ENCODE results near the gene ATXN7. TPM values are rescaled to one million over a fixed set of nuclear protein-coding genes. Genes with fewer than 3 reads are reported as not detected.

ATXN7 gene
- polyA plus RNA-seq, 1 donor from 2014 or later: 6.7 TPM

DNA sequence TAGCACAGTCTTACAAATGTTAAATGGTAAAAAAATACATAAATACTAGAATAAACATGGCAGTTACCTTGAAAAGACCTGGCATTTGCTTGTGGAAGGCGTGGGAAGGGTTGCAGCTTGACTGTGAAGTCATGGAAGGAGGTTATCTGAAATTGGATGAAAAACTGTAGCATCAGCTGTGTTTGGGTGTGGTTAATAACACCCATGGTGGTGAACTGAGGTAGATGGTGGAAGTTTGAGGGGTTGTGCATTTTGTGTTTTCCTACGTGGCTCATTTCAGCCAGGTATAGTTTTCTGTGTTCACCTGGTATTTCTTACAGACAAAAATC lies 113.2 kb downstream of the ATXN7 start:
- Histone ChIP-seq H3K79me2 (replicated peaks; ENCODE audit: insufficient read depth, low read length) (no peaks in the 10 kb centered on the region), H3F3A (ENCODE audit: insufficient read depth, low read length, poor library complexity, severe bottlenecking) (no peaks in the 10 kb centered on the region), H4K20me1 (ENCODE audit: insufficient read depth) (no peaks in the 10 kb centered on the region), H3K36me3 (ENCODE audit: insufficient read depth, low read length) (no peaks in the 10 kb centered on the region), H3K4me3 (ENCODE audit: low read length) (no peak overlapping the region), H3K9me3 (ENCODE audit: low read length) (no peaks in the 10 kb centered on the region), H3K27ac (ENCODE audit: low read length) (no peak overlapping the region), H3K27me3 (ENCODE audit: insufficient read depth, low read depth, low read length) (no peaks in the 10 kb centered on the region), H3K9ac (ENCODE audit: low read length) (no peak overlapping the region), H2AFZ (ENCODE audit: low read depth, low read length) (no peak overlapping the region), H3K9me2 (ENCODE audit: insufficient read depth, low read length) (no peaks in the 10 kb centered on the region), H3K4me2 (ENCODE audit: low read length) (no peak overlapping the region)
- TF ChIP-seq SMC3 (conservative IDR thresholded peaks at IDR 0.05; ENCODE audit: poor library complexity): no peak
- no peak for TF ChIP-seq TAF1 (IDR thresholded peaks at IDR 0.05; ENCODE audit: low read depth)
- no peak for TF ChIP-seq EP300 (conservative IDR thresholded peaks at IDR 0.05; ENCODE audit: poor library complexity, severe bottlenecking)

DNA sequence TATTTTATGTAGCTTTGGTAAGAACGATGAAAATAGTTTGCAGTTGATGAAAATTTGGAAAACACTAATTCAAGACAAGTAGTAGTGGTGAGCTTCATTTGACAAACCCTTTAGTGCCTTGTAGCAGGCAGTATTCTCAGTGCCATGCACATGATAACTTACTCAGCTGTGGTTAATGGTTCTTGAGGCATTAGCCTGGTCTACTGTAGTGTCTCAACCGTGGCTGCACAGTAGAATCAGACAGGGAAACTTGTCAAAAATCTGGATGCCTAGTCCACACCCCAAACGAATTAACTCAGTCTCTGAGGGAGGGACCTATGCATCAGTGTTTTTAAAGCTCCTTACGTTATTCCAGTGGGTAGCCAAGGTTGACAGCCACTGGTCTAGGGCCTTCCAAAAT lies 114.2 kb downstream of the ATXN7 start:
- TF ChIP-seq EP300 (conservative IDR thresholded peaks at IDR 0.05; ENCODE audit: poor library complexity, severe bottlenecking) (no peak), RAD21 (conservative IDR thresholded peaks at IDR 0.05) (no peak), SMC3 (conservative IDR thresholded peaks at IDR 0.05; ENCODE audit: poor library complexity) (no peak), MXI1 (conservative IDR thresholded peaks at IDR 0.05; ENCODE audit: poor library complexity, severe bottlenecking) (no peak)
- TF ChIP-seq, protein P1, sequence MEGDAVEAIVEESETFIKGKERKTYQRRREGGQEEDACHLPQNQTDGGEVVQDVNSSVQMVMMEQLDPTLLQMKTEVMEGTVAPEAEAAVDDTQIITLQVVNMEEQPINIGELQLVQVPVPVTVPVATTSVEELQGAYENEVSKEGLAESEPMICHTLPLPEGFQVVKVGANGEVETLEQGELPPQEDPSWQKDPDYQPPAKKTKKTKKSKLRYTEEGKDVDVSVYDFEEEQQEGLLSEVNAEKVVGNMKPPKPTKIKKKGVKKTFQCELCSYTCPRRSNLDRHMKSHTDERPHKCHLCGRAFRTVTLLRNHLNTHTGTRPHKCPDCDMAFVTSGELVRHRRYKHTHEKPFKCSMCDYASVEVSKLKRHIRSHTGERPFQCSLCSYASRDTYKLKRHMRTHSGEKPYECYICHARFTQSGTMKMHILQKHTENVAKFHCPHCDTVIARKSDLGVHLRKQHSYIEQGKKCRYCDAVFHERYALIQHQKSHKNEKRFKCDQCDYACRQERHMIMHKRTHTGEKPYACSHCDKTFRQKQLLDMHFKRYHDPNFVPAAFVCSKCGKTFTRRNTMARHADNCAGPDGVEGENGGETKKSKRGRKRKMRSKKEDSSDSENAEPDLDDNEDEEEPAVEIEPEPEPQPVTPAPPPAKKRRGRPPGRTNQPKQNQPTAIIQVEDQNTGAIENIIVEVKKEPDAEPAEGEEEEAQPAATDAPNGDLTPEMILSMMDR (IDR thresholded peaks at IDR 0.05; ENCODE audit: poor library complexity, severe bottlenecking): no peak
- Histone ChIP-seq H3K79me2 (replicated peaks; ENCODE audit: insufficient read depth, low read length) (no peaks in the 10 kb centered on the region), H3K4me2 (ENCODE audit: low read length) (no peak overlapping the region), H3K36me3 (ENCODE audit: insufficient read depth, low read length) (no peaks in the 10 kb centered on the region), H3K4me3 (ENCODE audit: low read length) (no peak overlapping the region), H3K9me2 (ENCODE audit: insufficient read depth, low read length) (no peaks in the 10 kb centered on the region), H3K9me3 (ENCODE audit: low read length) (no peaks in the 10 kb centered on the region), H2AFZ (ENCODE audit: low read depth, low read length) (no peak overlapping the region), H4K20me1 (ENCODE audit: insufficient read depth) (no peaks in the 10 kb centered on the region), H3K27me3 (ENCODE audit: insufficient read depth, low read depth, low read length) (no peaks in the 10 kb centered on the region), H3F3A (ENCODE audit: insufficient read depth, low read length, poor library complexity, severe bottlenecking) (no peaks in the 10 kb centered on the region), H3K9ac (ENCODE audit: low read length) (no peak overlapping the region), H3K27ac (ENCODE audit: low read length) (no peak overlapping the region)

DNA sequence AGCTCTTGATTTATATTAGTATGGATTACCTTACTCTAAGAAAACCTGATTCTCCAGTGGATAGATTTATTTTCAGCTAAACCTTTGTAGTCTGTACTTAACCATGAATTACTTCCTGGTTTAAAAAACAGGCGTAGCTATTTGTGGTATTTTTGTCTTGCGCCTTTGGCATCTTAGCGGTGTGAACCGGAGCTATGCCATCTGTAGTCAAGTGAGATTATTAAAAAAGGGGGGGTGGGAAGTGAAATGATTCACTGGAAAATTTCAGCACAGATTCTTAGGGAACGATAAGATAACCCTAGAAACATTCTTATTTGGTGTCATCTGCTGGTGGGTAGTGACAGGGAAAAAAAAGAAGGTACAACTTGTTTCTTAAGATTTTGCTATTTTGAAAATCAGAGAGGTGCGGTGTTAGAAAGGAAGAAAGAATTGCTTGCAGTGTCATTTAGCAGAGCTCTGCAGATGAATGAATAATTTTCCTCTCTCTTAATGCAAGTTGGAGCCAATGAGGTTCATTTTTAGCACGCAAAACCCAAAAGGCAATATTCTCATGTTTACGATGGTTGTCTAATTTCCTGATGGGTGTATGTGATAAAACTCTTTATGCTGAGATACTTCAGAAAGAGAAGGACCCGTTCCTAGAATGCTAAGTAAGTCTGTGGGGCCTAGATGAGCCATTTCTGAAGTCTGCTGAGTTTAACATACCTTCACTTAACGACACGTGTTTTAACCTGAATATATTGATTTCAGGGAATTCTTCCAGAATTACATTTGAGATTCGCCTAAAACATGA lies 115.6 kb downstream of the ATXN7 start:
- H3K4me2 ChIP-seq (ENCODE audit: low read length): no peak overlapping the region
- no peaks in the 10 kb centered on the region for H3K9me3 ChIP-seq (ENCODE audit: low read length)
- no peaks in the 10 kb centered on the region for H3F3A ChIP-seq (ENCODE audit: insufficient read depth, low read length, poor library complexity, severe bottlenecking)
- H3K9ac ChIP-seq (ENCODE audit: low read length): no peak overlapping the region
- no peak overlapping the region for H3K4me3 ChIP-seq (ENCODE audit: low read length)
- no peak overlapping the region for H2AFZ ChIP-seq (ENCODE audit: low read depth, low read length)
- H3K27ac ChIP-seq (ENCODE audit: low read length): no peak overlapping the region
- H3K27me3 ChIP-seq (ENCODE audit: insufficient read depth, low read depth, low read length): no peaks in the 10 kb centered on the region
- no peaks in the 10 kb centered on the region for H4K20me1 ChIP-seq (ENCODE audit: insufficient read depth)
- H3K79me2 ChIP-seq (replicated peaks; ENCODE audit: insufficient read depth, low read length): no peaks in the 10 kb centered on the region
- TF ChIP-seq, protein P2, sequence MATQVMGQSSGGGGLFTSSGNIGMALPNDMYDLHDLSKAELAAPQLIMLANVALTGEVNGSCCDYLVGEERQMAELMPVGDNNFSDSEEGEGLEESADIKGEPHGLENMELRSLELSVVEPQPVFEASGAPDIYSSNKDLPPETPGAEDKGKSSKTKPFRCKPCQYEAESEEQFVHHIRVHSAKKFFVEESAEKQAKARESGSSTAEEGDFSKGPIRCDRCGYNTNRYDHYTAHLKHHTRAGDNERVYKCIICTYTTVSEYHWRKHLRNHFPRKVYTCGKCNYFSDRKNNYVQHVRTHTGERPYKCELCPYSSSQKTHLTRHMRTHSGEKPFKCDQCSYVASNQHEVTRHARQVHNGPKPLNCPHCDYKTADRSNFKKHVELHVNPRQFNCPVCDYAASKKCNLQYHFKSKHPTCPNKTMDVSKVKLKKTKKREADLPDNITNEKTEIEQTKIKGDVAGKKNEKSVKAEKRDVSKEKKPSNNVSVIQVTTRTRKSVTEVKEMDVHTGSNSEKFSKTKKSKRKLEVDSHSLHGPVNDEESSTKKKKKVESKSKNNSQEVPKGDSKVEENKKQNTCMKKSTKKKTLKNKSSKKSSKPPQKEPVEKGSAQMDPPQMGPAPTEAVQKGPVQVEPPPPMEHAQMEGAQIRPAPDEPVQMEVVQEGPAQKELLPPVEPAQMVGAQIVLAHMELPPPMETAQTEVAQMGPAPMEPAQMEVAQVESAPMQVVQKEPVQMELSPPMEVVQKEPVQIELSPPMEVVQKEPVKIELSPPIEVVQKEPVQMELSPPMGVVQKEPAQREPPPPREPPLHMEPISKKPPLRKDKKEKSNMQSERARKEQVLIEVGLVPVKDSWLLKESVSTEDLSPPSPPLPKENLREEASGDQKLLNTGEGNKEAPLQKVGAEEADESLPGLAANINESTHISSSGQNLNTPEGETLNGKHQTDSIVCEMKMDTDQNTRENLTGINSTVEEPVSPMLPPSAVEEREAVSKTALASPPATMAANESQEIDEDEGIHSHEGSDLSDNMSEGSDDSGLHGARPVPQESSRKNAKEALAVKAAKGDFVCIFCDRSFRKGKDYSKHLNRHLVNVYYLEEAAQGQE (IDR thresholded peaks at IDR 0.05; ENCODE audit: borderline replicate concordance): no peak
- no peak for TF ChIP-seq POLR2AphosphoS5 (IDR thresholded peaks at IDR 0.05)
- TF ChIP-seq SMC3 (conservative IDR thresholded peaks at IDR 0.05; ENCODE audit: poor library complexity): no peak
- no peak for TF ChIP-seq MXI1 (conservative IDR thresholded peaks at IDR 0.05; ENCODE audit: poor library complexity, severe bottlenecking)
- no peak for TF ChIP-seq EZH2 (IDR thresholded peaks at IDR 0.05; ENCODE audit: borderline replicate concordance, insufficient read depth, low read length, poor library complexity, severe bottlenecking)
- TF ChIP-seq RAD21 (conservative IDR thresholded peaks at IDR 0.05): no peak
- no peak for TF ChIP-seq TAF1 (IDR thresholded peaks at IDR 0.05; ENCODE audit: low read depth)
- TF ChIP-seq EP300 (conservative IDR thresholded peaks at IDR 0.05; ENCODE audit: poor library complexity, severe bottlenecking): no peak
- TF ChIP-seq, protein P1 (IDR thresholded peaks at IDR 0.05; ENCODE audit: poor library complexity, severe bottlenecking): no peak
- no peaks in the 10 kb centered on the region for H3K9me2 ChIP-seq (ENCODE audit: insufficient read depth, low read length)
- H3K36me3 ChIP-seq (ENCODE audit: insufficient read depth, low read length): no peaks in the 10 kb centered on the region
